Middle frontal gyrus (tissue), 1 donor: ENCODE data around the gene ATP6V0C.
"Not testable (repeated sequence)": the region's sequence is repeated elsewhere in the genome, so short reads cannot be mapped to it uniquely, and the experiment has no call there.

Experiments
- DNase-seq: peaks from one replicate; pipeline ENCODE4 v3.0.0-alpha.2; 2015; ENCODE audit warnings: low spot score; ENCODE audit errors: extremely low spot score

The ATP6V0C gene

DNA sequence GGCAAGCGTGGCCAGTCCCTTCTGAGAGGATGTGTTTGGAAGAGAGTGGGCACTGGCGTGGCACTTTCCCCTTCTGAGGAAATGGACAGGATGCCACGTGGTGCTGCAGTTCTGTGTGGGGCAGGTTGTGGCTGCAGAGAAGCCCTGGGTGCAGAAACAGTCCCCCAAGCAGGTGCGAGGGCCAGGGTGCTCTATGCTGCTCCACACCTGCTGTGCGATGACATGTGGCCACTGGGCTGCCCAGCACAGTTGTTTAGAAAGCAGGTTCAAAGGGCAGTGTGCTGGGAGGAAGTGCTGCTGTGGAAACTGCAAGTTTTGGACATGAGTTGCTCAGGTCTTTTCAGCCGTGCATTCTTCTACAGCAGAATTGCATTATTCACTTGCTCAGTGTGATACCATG, 27.7 kb downstream of the ATP6V0C start:
- not testable (repeated sequence) for DNase-seq

GRCh38 chr16:2543771-2544170, 30.0 kb downstream of the ATP6V0C start:
- not testable (repeated sequence) for DNase-seq

DNA sequence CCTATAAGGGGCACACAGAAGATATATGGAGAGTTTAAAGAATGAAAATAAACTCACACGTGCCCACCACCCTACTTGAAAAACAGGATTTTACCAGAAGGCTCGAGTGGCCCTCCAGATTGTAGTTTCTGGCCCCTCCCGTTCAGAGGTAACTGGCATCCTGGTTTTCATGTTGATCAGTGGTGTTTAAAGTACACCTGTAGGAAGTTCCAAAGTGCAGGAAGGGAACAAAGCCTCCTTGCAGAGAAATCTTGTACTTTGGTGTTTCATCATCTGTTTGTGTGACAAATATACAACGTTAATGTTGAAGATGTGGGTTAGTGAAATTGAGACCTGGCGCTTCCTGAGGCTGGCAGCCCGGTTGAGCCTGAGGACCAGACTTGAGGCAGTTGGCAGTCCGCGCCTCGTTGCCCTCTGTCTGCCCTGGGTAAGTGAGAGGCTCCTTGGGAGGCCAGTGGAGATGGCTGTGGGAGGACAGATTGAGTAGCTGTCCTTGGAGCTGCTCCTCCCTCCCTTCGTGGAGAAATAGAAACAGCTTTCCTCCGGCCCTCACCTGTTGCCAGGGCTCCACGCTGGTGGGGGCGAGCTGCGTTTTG, 36.6 kb downstream of the ATP6V0C start:
- DNase-seq, result not testable (repeated sequence)

- DNase-seq, result not testable (repeated sequence)
Observed at GRCh38 chr16:2551420-2551889, 37.7 kb downstream of the ATP6V0C start.

- not testable (repeated sequence) for DNase-seq
Observed at GRCh38 chr16:2554709-2555425, 41.1 kb downstream of the ATP6V0C start.

GRCh38 chr16:2557150-2557549, 43.4 kb downstream of the ATP6V0C start:
- not testable (repeated sequence) for DNase-seq

- not testable (repeated sequence) for DNase-seq
Observed at GRCh38 chr16:2560131-2560797, 46.5 kb downstream of the ATP6V0C start.

DNA sequence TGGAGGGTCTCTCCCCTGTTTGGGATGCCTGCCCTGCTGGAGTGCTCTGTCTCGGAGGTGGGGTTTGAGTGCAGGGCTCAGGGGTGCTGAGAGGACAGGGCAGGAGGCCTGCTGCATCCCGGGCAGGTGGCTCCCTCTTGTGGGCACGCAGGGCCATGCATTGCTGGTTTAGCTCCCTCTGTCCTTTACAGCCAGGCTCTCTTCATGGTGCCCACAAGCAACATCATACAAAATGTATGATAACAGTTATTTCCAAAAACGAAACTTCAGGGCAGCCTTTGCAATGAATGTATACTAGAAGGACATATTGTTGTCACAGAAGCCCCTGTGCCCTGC, 47.0 kb downstream of the ATP6V0C start:
- not testable (repeated sequence) for DNase-seq

- not testable (repeated sequence) for DNase-seq
Observed at GRCh38 chr16:2567506-2567905, 53.8 kb downstream of the ATP6V0C start.

- not testable (repeated sequence) for DNase-seq
Observed at GRCh38 chr16:2568573-2568972, 54.8 kb downstream of the ATP6V0C start.
